Measurements from ENCODE around the gene ABCC1.

The ABCC1 gene

DNA sequence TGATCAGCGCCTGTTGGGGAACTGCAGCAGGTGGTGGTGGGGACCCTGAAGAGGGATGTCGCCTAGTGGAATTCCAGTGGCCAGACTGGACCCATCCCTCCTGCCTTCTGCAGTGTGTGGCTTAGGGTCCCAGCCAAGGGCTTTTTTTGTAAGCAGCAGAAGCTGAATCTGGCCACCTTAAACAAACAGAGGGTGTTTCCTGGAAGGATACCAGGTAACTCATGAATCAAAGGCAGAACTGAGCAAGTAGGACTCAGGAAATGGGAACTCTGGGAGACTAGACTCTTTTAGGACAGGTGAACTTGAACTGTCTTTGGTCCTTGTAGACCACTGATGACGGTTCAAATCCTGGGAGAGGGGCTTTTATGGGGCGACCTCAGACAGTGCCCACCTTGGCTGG, 149.9 kb downstream of the ABCC1 start:
- Histone ChIP-seq H3K36me3 (ENCODE audit: control insufficient read depth in 2 of 2, insufficient read depth in 1 of 2, low read length in 2 of 2) (peaks cover 0 to 53% of the 10 kb centered on the region in 2 experiments; a peak in 2 of 3 replicates), H3K27ac (ENCODE audit: extremely low read depth, low read depth, low read length) (no peak overlapping the region), H3K9me3 (ENCODE audit: control insufficient read depth, insufficient read depth, low read depth, low read length) (no peaks in the 10 kb centered on the region), H3K4me3 (ENCODE audit: low read depth, low read length) (no peak overlapping the region), H3K4me1 (ENCODE audit: control insufficient read depth, insufficient read depth, low read length) (no peaks in the 10 kb centered on the region)
- ChIA-PET CTCF (interaction anchor here (0.6 to 1.3 kb wide), 2 partner anchors 25 to 224 kb away, joined by 3 to 5 read pairs; no protein-coding TSS in a partner anchor), POLR2A (no interaction called here)
- no peak for TF ChIP-seq ZNF660 (tag by site-specific recombination; IDR thresholded peaks at IDR 0.05)
- TF ChIP-seq ZNF426 (tag by site-specific recombination; IDR thresholded peaks at IDR 0.05): no peak

DNA sequence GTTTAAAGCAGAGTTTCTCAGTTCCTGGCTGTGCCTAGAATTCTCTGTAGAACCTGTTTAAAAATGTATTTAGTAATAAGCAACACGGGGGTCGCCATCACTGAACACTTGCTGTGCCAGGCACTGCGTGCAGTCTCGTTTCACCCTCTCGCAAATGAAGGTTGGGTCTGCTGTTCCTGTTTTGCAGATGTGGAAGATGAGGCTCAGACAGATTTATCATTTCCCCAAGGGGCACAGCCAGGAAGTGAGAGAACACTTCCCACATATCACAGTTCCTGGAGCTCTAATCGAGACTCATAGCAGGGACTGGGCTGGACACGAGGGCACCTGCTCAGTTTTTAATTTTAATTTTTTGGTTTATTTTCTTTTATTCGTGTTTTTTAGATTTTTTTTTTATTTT, 151.2 kb downstream of the ABCC1 start:
- TF ChIP-seq ZNF843 (tag by site-specific recombination; IDR thresholded peaks at IDR 0.05) (no peak), IKZF3 (tag by site-specific recombination; IDR thresholded peaks at IDR 0.05) (no peak), ZNF416 (tag by site-specific recombination; IDR thresholded peaks at IDR 0.05) (no peak)
- TF ChIP-seq, protein P1, sequence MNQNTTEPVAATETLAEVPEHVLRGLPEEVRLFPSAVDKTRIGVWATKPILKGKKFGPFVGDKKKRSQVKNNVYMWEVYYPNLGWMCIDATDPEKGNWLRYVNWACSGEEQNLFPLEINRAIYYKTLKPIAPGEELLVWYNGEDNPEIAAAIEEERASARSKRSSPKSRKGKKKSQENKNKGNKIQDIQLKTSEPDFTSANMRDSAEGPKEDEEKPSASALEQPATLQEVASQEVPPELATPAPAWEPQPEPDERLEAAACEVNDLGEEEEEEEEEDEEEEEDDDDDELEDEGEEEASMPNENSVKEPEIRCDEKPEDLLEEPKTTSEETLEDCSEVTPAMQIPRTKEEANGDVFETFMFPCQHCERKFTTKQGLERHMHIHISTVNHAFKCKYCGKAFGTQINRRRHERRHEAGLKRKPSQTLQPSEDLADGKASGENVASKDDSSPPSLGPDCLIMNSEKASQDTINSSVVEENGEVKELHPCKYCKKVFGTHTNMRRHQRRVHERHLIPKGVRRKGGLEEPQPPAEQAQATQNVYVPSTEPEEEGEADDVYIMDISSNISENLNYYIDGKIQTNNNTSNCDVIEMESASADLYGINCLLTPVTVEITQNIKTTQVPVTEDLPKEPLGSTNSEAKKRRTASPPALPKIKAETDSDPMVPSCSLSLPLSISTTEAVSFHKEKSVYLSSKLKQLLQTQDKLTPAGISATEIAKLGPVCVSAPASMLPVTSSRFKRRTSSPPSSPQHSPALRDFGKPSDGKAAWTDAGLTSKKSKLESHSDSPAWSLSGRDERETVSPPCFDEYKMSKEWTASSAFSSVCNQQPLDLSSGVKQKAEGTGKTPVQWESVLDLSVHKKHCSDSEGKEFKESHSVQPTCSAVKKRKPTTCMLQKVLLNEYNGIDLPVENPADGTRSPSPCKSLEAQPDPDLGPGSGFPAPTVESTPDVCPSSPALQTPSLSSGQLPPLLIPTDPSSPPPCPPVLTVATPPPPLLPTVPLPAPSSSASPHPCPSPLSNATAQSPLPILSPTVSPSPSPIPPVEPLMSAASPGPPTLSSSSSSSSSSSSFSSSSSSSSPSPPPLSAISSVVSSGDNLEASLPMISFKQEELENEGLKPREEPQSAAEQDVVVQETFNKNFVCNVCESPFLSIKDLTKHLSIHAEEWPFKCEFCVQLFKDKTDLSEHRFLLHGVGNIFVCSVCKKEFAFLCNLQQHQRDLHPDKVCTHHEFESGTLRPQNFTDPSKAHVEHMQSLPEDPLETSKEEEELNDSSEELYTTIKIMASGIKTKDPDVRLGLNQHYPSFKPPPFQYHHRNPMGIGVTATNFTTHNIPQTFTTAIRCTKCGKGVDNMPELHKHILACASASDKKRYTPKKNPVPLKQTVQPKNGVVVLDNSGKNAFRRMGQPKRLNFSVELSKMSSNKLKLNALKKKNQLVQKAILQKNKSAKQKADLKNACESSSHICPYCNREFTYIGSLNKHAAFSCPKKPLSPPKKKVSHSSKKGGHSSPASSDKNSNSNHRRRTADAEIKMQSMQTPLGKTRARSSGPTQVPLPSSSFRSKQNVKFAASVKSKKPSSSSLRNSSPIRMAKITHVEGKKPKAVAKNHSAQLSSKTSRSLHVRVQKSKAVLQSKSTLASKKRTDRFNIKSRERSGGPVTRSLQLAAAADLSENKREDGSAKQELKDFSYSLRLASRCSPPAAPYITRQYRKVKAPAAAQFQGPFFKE (tag by site-specific recombination; IDR thresholded peaks at IDR 0.05; ENCODE audit: borderline replicate concordance): no peak
- Histone ChIP-seq H3K4me3 (ENCODE audit: low read depth, low read length) (no peak overlapping the region), H3K4me1 (ENCODE audit: control insufficient read depth, insufficient read depth, low read length) (no peaks in the 10 kb centered on the region), H3K9me3 (ENCODE audit: control insufficient read depth, insufficient read depth, low read depth, low read length) (no peaks in the 10 kb centered on the region), H3K27ac (ENCODE audit: extremely low read depth, low read depth, low read length) (no peak overlapping the region), H3K36me3 (ENCODE audit: control insufficient read depth in 2 of 2, insufficient read depth in 1 of 2, low read length in 2 of 2) (peaks cover 0 to 59% of the 10 kb centered on the region in 2 experiments; a peak in 2 of 3 replicates)
- ChIA-PET POLR2A (no interaction called here), CTCF (interaction anchor here (0.7 kb wide), 1 partner anchor 231 kb away, joined by 3 read pairs; no protein-coding TSS in a partner anchor)

DNA sequence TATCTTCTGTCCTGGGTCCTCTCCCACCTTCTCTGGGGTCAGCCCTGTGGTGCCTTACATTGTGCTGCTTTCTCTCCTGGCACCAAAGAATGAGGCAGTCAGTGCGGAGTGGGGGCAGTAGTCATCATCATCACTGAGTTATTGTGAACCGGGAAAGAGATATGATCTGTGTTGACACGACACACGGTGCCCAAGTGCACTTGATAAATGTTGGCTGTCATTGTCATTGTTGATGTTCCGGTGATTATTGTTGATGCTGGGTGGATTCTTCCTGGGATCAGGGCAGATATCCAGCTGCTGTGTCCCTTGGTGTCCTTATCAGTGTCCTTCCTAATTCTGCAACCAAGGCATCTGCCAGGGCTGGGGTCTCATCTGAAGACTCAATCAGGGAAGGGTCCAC, 152.2 kb downstream of the ABCC1 start:
- H3K9me3 ChIP-seq (ENCODE audit: control insufficient read depth, insufficient read depth, low read depth, low read length): no peaks in the 10 kb centered on the region
- CTCF ChIA-PET: no interaction called here
- peaks cover 0 to 60% of the 10 kb centered on the region in 2 experiments; a peak in 2 of 3 replicates for H3K36me3 ChIP-seq (ENCODE audit: control insufficient read depth in 2 of 2, insufficient read depth in 1 of 2, low read length in 2 of 2)
- POLR2A ChIA-PET: no interaction called here
- no peak overlapping the region for H3K4me3 ChIP-seq (ENCODE audit: low read depth, low read length)
- no peak overlapping the region for H3K27ac ChIP-seq (ENCODE audit: extremely low read depth, low read depth, low read length)
- no peaks in the 10 kb centered on the region for H3K4me1 ChIP-seq (ENCODE audit: control insufficient read depth, insufficient read depth, low read length)
- no peak for TF ChIP-seq ZNF169 (tag by site-specific recombination; IDR thresholded peaks at IDR 0.05)
- TF ChIP-seq, protein P2, sequence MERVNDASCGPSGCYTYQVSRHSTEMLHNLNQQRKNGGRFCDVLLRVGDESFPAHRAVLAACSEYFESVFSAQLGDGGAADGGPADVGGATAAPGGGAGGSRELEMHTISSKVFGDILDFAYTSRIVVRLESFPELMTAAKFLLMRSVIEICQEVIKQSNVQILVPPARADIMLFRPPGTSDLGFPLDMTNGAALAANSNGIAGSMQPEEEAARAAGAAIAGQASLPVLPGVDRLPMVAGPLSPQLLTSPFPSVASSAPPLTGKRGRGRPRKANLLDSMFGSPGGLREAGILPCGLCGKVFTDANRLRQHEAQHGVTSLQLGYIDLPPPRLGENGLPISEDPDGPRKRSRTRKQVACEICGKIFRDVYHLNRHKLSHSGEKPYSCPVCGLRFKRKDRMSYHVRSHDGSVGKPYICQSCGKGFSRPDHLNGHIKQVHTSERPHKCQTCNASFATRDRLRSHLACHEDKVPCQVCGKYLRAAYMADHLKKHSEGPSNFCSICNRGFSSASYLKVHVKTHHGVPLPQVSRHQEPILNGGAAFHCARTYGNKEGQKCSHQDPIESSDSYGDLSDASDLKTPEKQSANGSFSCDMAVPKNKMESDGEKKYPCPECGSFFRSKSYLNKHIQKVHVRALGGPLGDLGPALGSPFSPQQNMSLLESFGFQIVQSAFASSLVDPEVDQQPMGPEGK (tag by site-specific recombination; IDR thresholded peaks at IDR 0.05): no peak
- TF ChIP-seq ZNF555 (tag by site-specific recombination; conservative IDR thresholded peaks at IDR 0.05): no peak
- no peak for TF ChIP-seq ZNF274 (IDR thresholded peaks at IDR 0.05; ENCODE audit: low read length)
- no peak for TF ChIP-seq ZNF274 (tag by site-specific recombination; IDR thresholded peaks at IDR 0.05; ENCODE audit: borderline replicate concordance)
- TF ChIP-seq, protein P3, sequence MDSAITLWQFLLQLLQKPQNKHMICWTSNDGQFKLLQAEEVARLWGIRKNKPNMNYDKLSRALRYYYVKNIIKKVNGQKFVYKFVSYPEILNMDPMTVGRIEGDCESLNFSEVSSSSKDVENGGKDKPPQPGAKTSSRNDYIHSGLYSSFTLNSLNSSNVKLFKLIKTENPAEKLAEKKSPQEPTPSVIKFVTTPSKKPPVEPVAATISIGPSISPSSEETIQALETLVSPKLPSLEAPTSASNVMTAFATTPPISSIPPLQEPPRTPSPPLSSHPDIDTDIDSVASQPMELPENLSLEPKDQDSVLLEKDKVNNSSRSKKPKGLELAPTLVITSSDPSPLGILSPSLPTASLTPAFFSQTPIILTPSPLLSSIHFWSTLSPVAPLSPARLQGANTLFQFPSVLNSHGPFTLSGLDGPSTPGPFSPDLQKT (IDR thresholded peaks at IDR 0.05; ENCODE audit: borderline replicate concordance, low read depth, low read length): no peak
- TF ChIP-seq, protein P4, sequence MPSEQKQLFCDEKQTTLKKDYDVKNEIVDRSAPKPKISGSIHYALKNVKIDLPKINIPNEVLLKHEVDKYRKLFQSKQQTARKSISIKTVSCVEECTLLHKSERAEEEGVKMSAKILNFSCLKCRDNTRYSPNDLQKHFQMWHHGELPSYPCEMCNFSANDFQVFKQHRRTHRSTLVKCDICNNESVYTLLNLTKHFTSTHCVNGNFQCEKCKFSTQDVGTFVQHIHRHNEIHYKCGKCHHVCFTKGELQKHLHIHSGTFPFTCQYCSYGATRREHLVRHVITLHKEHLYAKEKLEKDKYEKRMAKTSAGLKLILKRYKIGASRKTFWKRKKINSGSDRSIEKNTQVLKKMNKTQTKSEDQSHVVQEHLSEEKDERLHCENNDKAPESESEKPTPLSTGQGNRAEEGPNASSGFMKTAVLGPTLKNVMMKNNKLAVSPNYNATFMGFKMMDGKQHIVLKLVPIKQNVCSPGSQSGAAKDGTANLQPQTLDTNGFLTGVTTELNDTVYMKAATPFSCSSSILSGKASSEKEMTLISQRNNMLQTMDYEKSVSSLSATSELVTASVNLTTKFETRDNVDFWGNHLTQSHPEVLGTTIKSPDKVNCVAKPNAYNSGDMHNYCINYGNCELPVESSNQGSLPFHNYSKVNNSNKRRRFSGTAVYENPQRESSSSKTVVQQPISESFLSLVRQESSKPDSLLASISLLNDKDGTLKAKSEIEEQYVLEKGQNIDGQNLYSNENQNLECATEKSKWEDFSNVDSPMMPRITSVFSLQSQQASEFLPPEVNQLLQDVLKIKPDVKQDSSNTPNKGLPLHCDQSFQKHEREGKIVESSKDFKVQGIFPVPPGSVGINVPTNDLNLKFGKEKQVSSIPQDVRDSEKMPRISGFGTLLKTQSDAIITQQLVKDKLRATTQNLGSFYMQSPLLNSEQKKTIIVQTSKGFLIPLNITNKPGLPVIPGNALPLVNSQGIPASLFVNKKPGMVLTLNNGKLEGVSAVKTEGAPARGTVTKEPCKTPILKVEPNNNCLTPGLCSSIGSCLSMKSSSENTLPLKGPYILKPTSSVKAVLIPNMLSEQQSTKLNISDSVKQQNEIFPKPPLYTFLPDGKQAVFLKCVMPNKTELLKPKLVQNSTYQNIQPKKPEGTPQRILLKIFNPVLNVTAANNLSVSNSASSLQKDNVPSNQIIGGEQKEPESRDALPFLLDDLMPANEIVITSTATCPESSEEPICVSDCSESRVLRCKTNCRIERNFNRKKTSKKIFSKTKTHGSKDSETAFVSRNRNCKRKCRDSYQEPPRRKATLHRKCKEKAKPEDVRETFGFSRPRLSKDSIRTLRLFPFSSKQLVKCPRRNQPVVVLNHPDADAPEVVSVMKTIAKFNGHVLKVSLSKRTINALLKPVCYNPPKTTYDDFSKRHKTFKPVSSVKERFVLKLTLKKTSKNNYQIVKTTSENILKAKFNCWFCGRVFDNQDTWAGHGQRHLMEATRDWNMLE (tag by site-specific recombination; conservative IDR thresholded peaks at IDR 0.05; ENCODE audit: low read depth): no peak
- TF ChIP-seq, protein P5, sequence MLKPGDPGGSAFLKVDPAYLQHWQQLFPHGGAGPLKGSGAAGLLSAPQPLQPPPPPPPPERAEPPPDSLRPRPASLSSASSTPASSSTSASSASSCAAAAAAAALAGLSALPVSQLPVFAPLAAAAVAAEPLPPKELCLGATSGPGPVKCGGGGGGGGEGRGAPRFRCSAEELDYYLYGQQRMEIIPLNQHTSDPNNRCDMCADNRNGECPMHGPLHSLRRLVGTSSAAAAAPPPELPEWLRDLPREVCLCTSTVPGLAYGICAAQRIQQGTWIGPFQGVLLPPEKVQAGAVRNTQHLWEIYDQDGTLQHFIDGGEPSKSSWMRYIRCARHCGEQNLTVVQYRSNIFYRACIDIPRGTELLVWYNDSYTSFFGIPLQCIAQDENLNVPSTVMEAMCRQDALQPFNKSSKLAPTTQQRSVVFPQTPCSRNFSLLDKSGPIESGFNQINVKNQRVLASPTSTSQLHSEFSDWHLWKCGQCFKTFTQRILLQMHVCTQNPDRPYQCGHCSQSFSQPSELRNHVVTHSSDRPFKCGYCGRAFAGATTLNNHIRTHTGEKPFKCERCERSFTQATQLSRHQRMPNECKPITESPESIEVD (tag by site-specific recombination; IDR thresholded peaks at IDR 0.05): no peak
- TF ChIP-seq ZNF624 (tag by site-specific recombination; IDR thresholded peaks at IDR 0.05): no peak
